H1 (cell line): ENCODE results near the gene CASD1. TPM values are rescaled to one million over a fixed set of nuclear protein-coding genes. Genes with fewer than 3 reads are reported as not detected.

Experiments used
- CTCF ChIA-PET: fragments of 300-600 bp; sonication (Branson Sonifier 250); formaldehyde crosslinking; loops from one replicate; lab custom pipeline; 2021; ENCODE audit not compliant: partially characterized antibody; lab: Charles Lee
- POLR2A ChIA-PET: fragments of 300-600 bp; sonication (Branson Sonifier 250); formaldehyde crosslinking; loops from one replicate; lab custom pipeline; 2021; ENCODE audit warnings: inconsistent platforms; ENCODE audit not compliant: partially characterized antibody; lab: Charles Lee
- DNase-seq, 2 experiments: peaks; one replicate each; pipeline versions ENCODE4 v3.0.0 to v3.0.0-alpha.2; 2010 to 2022; ENCODE audit warnings: low spot score in 2 of 2, low read depth in 1 of 2, mixed read lengths in 1 of 2
- FAIRE-seq: peaks from 2 replicates; lab custom pipeline; 2011; peaks lifted over from hg19 to GRCh38; lab: Jason Lieb, UNC
- H2AFZ ChIP-seq: 2 replicates; pipeline ENCODE4 v1.8.1; 2012; ENCODE audit warnings: low read length, inconsistent platforms
- H2AK5ac ChIP-seq: 2 replicates; pipeline ENCODE4 v1.6.1; 2013; ENCODE audit warnings: low read depth, low read length
- H2BK120ac ChIP-seq: replicated peaks from 2 replicates; pipeline ENCODE3; 2013; ENCODE audit warnings: low read depth, low read length, inconsistent platforms
- H2BK12ac ChIP-seq: 2 replicates; pipeline ENCODE4 v1.6.1; 2013; ENCODE audit warnings: low read depth, low read length
- H2BK15ac ChIP-seq: 2 replicates; pipeline ENCODE4 v1.6.1; 2013; ENCODE audit warnings: low read length
- H2BK20ac ChIP-seq: 2 replicates; pipeline ENCODE4 v1.6.1; 2013; ENCODE audit warnings: low read length
- H2BK5ac ChIP-seq: 2 replicates; pipeline ENCODE4 v1.6.1; 2013; ENCODE audit warnings: low read depth, low read length
- H3K14ac ChIP-seq: 2 replicates; pipeline ENCODE4 v1.6.1; 2013; ENCODE audit warnings: inconsistent platforms; ENCODE audit not compliant: insufficient read length
- H3K18ac ChIP-seq: 2 replicates; pipeline ENCODE4 v1.6.1; 2013; ENCODE audit warnings: low read length; ENCODE audit errors: extremely low read depth
- H3K23ac ChIP-seq: 2 replicates; pipeline ENCODE4 v1.6.1; 2013; ENCODE audit warnings: inconsistent platforms; ENCODE audit not compliant: insufficient read length
- H3K23me2 ChIP-seq: 2 replicates; pipeline ENCODE4 v1.6.1; 2013; ENCODE audit warnings: low read depth, low read length
- H3K27ac ChIP-seq: 2 replicates; pipeline ENCODE4 v1.6.1; 2011; ENCODE audit warnings: low read depth, low read length, inconsistent platforms
- H3K27me3 ChIP-seq, 4 experiments: replicated peaks in 1 of 4; 1 replicate in 1 of 4; 2 replicates in 3 of 4; pipeline versions ENCODE4 v1.6.1 to v1.8.1; 2011 to 2013; ENCODE audit warnings: low read length in 3 of 4, mild to moderate bottlenecking in 3 of 4, inconsistent platforms in 2 of 4, mixed read lengths in 2 of 4, moderate library complexity in 1 of 4; ENCODE audit not compliant: control insufficient read depth in 3 of 4, insufficient read depth in 3 of 4; ENCODE audit errors: extremely low read depth in 1 of 4
- H3K36me3 ChIP-seq, 4 experiments: 2 replicates each; pipeline versions ENCODE4 v1.6.1 to v1.8.1; 2011 to 2013; ENCODE audit warnings: mild to moderate bottlenecking in 4 of 4, low read length in 3 of 4, moderate library complexity in 2 of 4, control low read depth in 1 of 4, inconsistent platforms in 1 of 4; ENCODE audit not compliant: insufficient read depth in 4 of 4, control insufficient read depth in 2 of 4
- H3K4ac ChIP-seq: replicated peaks from 2 replicates; pipeline ENCODE3; 2013; ENCODE audit warnings: low read length, low read depth, mixed read lengths, inconsistent platforms; ENCODE audit not compliant: insufficient read length
- H3K4me1 ChIP-seq, 4 experiments: replicated peaks in 1 of 4; 1 replicate in 1 of 4; 2 replicates in 3 of 4; pipeline versions ENCODE4 v1.6.1 to v1.8.1; 2011 to 2013; ENCODE audit warnings: low read length in 3 of 4, inconsistent platforms in 2 of 4, mixed read lengths in 1 of 4; ENCODE audit not compliant: insufficient read depth in 4 of 4, control insufficient read depth in 3 of 4
- H3K4me2 ChIP-seq, 2 experiments: 2 replicates each; pipeline versions ENCODE4 v1.6.1 to v1.8.1; 2011 to 2013; ENCODE audit warnings: low read depth in 2 of 2, low read length in 2 of 2, control low read depth in 1 of 2, inconsistent platforms in 1 of 2, mild to moderate bottlenecking in 1 of 2; ENCODE audit not compliant: insufficient read depth in 1 of 2
- H3K4me3 ChIP-seq, 4 experiments: fragments of 200-600, 300-600 bp in 1 of 4; sonication (generic), shearing (Covaris generic), sonication (Bioruptor Twin) in 1 of 4; 2 replicates each; pipeline versions ENCODE4 v1.5.1 to v1.8.1; 2011 to 2016; ENCODE audit warnings: low read length in 4 of 4, low read depth in 3 of 4, control low read depth in 2 of 4, inconsistent platforms in 2 of 4, mild to moderate bottlenecking in 2 of 4, mixed read lengths in 1 of 4, moderate library complexity in 1 of 4; ENCODE audit not compliant: insufficient read depth in 2 of 4; ENCODE audit errors: extremely low read depth in 1 of 4
- H3K56ac ChIP-seq: replicated peaks from 2 replicates; pipeline ENCODE3; 2013; ENCODE audit warnings: low read depth, mild to moderate bottlenecking, mixed read lengths, low read length, inconsistent platforms; ENCODE audit not compliant: insufficient read length
- H3K79me1 ChIP-seq: 2 replicates; pipeline ENCODE4 v1.6.1; 2013; ENCODE audit warnings: low read depth, low read length, control low read depth
- H3K79me2 ChIP-seq, 2 experiments: 2 replicates each; pipeline versions ENCODE4 v1.6.1 to v1.8.1; 2012 to 2013; ENCODE audit warnings: low read length in 2 of 2, mild to moderate bottlenecking in 2 of 2, inconsistent platforms in 1 of 2; ENCODE audit not compliant: insufficient read depth in 2 of 2, control insufficient read depth in 1 of 2
- H3K9ac ChIP-seq, 4 experiments: replicated peaks in 1 of 4; 1 replicate in 1 of 4; 2 replicates in 3 of 4; pipeline versions ENCODE4 v1.6.1 to v1.8.1; 2011 to 2013; ENCODE audit warnings: low read depth in 3 of 4, low read length in 3 of 4, control low read depth in 2 of 4, mild to moderate bottlenecking in 2 of 4, moderate library complexity in 2 of 4, inconsistent platforms in 1 of 4; ENCODE audit errors: extremely low read depth in 1 of 4
- H3K9me3 ChIP-seq, 2 experiments: 2 replicates each; pipeline versions ENCODE4 v1.6.1 to v1.8.1; 2012 to 2013; ENCODE audit warnings: mild to moderate bottlenecking in 2 of 2, moderate library complexity in 2 of 2, control low read depth in 1 of 2, inconsistent platforms in 1 of 2, low read depth in 1 of 2, low read length in 1 of 2, mixed read lengths in 1 of 2; ENCODE audit not compliant: insufficient read depth in 2 of 2
- H4K20me1 ChIP-seq, 2 experiments: replicated peaks in 1 of 2; 2 replicates each; pipeline versions ENCODE3 to v1.8.1; 2011 to 2013; ENCODE audit warnings: inconsistent platforms in 2 of 2, low read length in 2 of 2, mild to moderate bottlenecking in 1 of 2; ENCODE audit not compliant: insufficient read depth in 2 of 2, control insufficient read depth in 1 of 2
- H4K5ac ChIP-seq: 2 replicates; pipeline ENCODE4 v1.6.1; 2013; ENCODE audit warnings: low read length, low read depth, mixed read lengths, inconsistent platforms; ENCODE audit not compliant: insufficient read length
- H4K8ac ChIP-seq: 2 replicates; pipeline ENCODE4 v1.8.0; 2013; ENCODE audit warnings: mild to moderate bottlenecking, moderate library complexity, low read length, inconsistent platforms; ENCODE audit not compliant: insufficient read depth; ENCODE audit errors: extremely low read depth
- H4K91ac ChIP-seq: replicated peaks from 2 replicates; pipeline ENCODE3; 2013; ENCODE audit warnings: low read length, mixed read lengths, inconsistent platforms; ENCODE audit not compliant: insufficient read length
- ATF2 ChIP-seq: IDR thresholded peaks from 2 replicates; pipeline ENCODE4 v1.6.1; 2012; ENCODE audit warnings: low read length, inconsistent platforms
- BACH1 ChIP-seq: IDR thresholded peaks from 2 replicates; pipeline ENCODE4 v1.6.1; 2012; ENCODE audit warnings: low read length, improper control_type of control experiment
- CTBP2 ChIP-seq: IDR thresholded peaks from 2 replicates; pipeline ENCODE4 v1.7.0; 2011; ENCODE audit warnings: borderline replicate concordance, mild to moderate bottlenecking, moderate library complexity, mixed read lengths, low read length; ENCODE audit not compliant: insufficient read depth, insufficient read length
- EP300 ChIP-seq, 2 experiments: IDR thresholded peaks; 1 replicate in 1 of 2; 2 replicates in 1 of 2; pipeline ENCODE4 v1.6.1; 2011 to 2012; ENCODE audit warnings: low read depth in 2 of 2, low read length in 2 of 2, mild to moderate bottlenecking in 2 of 2, borderline replicate concordance in 1 of 2, inconsistent platforms in 1 of 2, moderate library complexity in 1 of 2
- GTF2F1 ChIP-seq: IDR thresholded peaks from 2 replicates; pipeline ENCODE4 v1.6.1; 2012; ENCODE audit warnings: low read depth, low read length, improper control_type of control experiment, borderline replicate concordance
- KDM4A ChIP-seq: IDR thresholded peaks from one replicate; pipeline ENCODE4 v1.7.1; 2012; ENCODE audit warnings: low read depth, mild to moderate bottlenecking, moderate library complexity, low read length, inconsistent platforms; ENCODE audit not compliant: severe bottlenecking
- MAFK ChIP-seq: IDR thresholded peaks from 2 replicates; pipeline ENCODE4 v1.6.1; 2012; ENCODE audit warnings: low read depth, mild to moderate bottlenecking, improper control_type of control experiment, low read length
- RFX5 ChIP-seq: IDR thresholded peaks from 2 replicates; pipeline ENCODE4 v1.6.1; 2011; ENCODE audit warnings: low read depth, low read length, improper control_type of control experiment, borderline replicate concordance
- SIN3A ChIP-seq, 2 experiments: IDR thresholded peaks in 1 of 2; conservative IDR thresholded peaks in 1 of 2; 2 replicates each; pipeline ENCODE4 v1.6.1; 2011 to 2012; ENCODE audit warnings: low read length in 2 of 2, improper control_type of control experiment in 1 of 2, low read depth in 1 of 2, mild to moderate bottlenecking in 1 of 2
- SP4 ChIP-seq: IDR thresholded peaks from 2 replicates; pipeline ENCODE4 v1.6.1; 2012; ENCODE audit warnings: low read length, inconsistent platforms
- ZNF274 ChIP-seq: IDR thresholded peaks from 2 replicates; pipeline ENCODE4 v1.7.0; 2012; ENCODE audit warnings: low read length, borderline replicate concordance; ENCODE audit errors: extremely low read depth
- WGBS, 2 experiments: shearing (Covaris generic) in 1 of 2; methylation state at CpG; one replicate each; pipeline versions ENCODE4 v1.1.6 to v1.1.7; 2013 to 2015; ENCODE audit warnings: low lambda C conversion rate in 2 of 2, mixed read lengths in 2 of 2, inconsistent platforms in 1 of 2, low coverage in 1 of 2, missing lambda C conversion rate in 1 of 2; ENCODE audit not compliant: insufficient replicate concordance in 2 of 2, insufficient coverage in 1 of 2, insufficient read length in 1 of 2; ENCODE audit errors: extremely low coverage in 1 of 2, missing lambda C conversion rate in 1 of 2; 5-methylcytosine and 5-hydroxymethylcytosine counted together
- polyA plus RNA-seq, 7 experiments: library from polyadenylated mRNA; depleted of rRNA in 3 of 7; stranded (reverse) in 5 of 7; unstranded in 2 of 7; fragments of >200 nt in 5 of 7; fragments of 200-250 nt in 2 of 7; gene quantifications; 1 replicate in 5 of 7; 2 replicates in 1 of 7; 4 replicates in 1 of 7; pipeline versions ENCODE4 v1.2.1 to v1.2.3, GENCODE V29; 2011 to 2013; ENCODE audit warnings: missing spikeins in 2 of 7, mixed read lengths in 2 of 7
- total RNA-seq: library from RNA; stranded (reverse); fragmentation: NEBNext Ultra II Directional; extraction: Animal tissue kit (Norgen Biotek cat#: 25700); gene quantifications from 2 replicates; pipeline ENCODE4 v1.2.1, GENCODE V29; 2021

CASD1 gene
- total and polyA plus RNA-seq, 2 of the 8 experiments (the other 6 are each of a cell fraction or from before 2014, with no cell fraction given) = 14.2 to 18.8 TPM

GRCh38 chr7:94483843-94484242 lies 25.8 kb upstream of the CASD1 start:
- POLR2A ChIA-PET = no interaction called here
- TF ChIP-seq ATF2 (no peak), GTF2F1 (no peak), EP300 (IDR thresholded peaks at IDR 0.05; ENCODE audit: borderline replicate concordance in 1 of 2, low read depth in 2 of 2, low read length in 2 of 2) (no peak), MAFK (no peak), SIN3A (conservative IDR thresholded peaks at IDR 0.05 in 1 of 2, IDR thresholded peaks at IDR 0.05 in 1 of 2; ENCODE audit: low read depth in 1 of 2, low read length in 2 of 2) (no peak), SP4 (no peak), RFX5 (no peak), ZNF274 (no peak), CTBP2 (no peak), BACH1 (no peak), KDM4A (no peak)
- FAIRE-seq = no peak

More at GRCh38 chr7:94483843-94484242, 25.8 kb upstream of the CASD1 start:
- H3K4me3 ChIP-seq = no peak overlapping the region
- H3K79me1 ChIP-seq = no peaks in the 10 kb centered on the region
- H3K36me3 ChIP-seq = no peaks in the 10 kb centered on the region
- DNase-seq = no peak
- H3K4me1 ChIP-seq = no peaks in the 10 kb centered on the region
- no peak overlapping the region for H2BK15ac ChIP-seq
- H4K20me1 ChIP-seq = no peaks in the 10 kb centered on the region
- H3K23ac ChIP-seq = no peak overlapping the region
- H4K91ac ChIP-seq = no peak overlapping the region
- CTCF ChIA-PET = no interaction called here
- 87% methylated on average over 2 of the region's 2 CpGs; no CpG with 5 or more reads in 1 of the 2 experiments for WGBS, 2 experiments
- no peak overlapping the region for H2BK120ac ChIP-seq
- H2AK5ac ChIP-seq = no peak overlapping the region
- H3K4ac ChIP-seq = no peak overlapping the region
- H3K14ac ChIP-seq = no peak overlapping the region
- H3K27ac ChIP-seq = no peak overlapping the region
- H3K18ac ChIP-seq = no peak overlapping the region
- H2BK5ac ChIP-seq = no peak overlapping the region
- no peak overlapping the region for H4K8ac ChIP-seq
- H4K5ac ChIP-seq = no peak overlapping the region
- no peaks in the 10 kb centered on the region for H3K9me3 ChIP-seq
- H3K4me2 ChIP-seq = no peak overlapping the region
- no peak overlapping the region for H3K9ac ChIP-seq
- H2BK20ac ChIP-seq = no peak overlapping the region
- H3K27me3 ChIP-seq = no peaks in the 10 kb centered on the region
- no peak overlapping the region; the same call in 1 of the 2 replicates for H2AFZ ChIP-seq
- H3K23me2 ChIP-seq = no peaks in the 10 kb centered on the region
- H3K79me2 ChIP-seq = no peaks in the 10 kb centered on the region
- H3K56ac ChIP-seq = no peak overlapping the region
- no peak overlapping the region for H2BK12ac ChIP-seq
